Endodermal cell (in vitro differentiated cells): ENCODE results near the gene CDC40. TPM values are rescaled to one million over a fixed set of nuclear protein-coding genes. Genes with fewer than 3 reads are reported as not detected.

ENCODE experiments used
- DNase-seq: peaks from one replicate; pipeline ENCODE4 v3.0.0-alpha.2; 2017
- H3K27ac ChIP-seq: 2 replicates; pipeline ENCODE4 v1.5.1; 2013; ENCODE audit warnings: mild to moderate bottlenecking, low read depth, low read length, moderate library complexity
- H3K27me3 ChIP-seq: 2 replicates; pipeline ENCODE4 v1.6.1; 2013; ENCODE audit warnings: mild to moderate bottlenecking, low read length, moderate library complexity; ENCODE audit not compliant: insufficient read depth, control insufficient read depth, poor library complexity, severe bottlenecking
- H3K36me3 ChIP-seq: 2 replicates; pipeline ENCODE4 v1.7.0; 2013; ENCODE audit warnings: mild to moderate bottlenecking, low read length, moderate library complexity; ENCODE audit not compliant: control insufficient read depth, insufficient read depth
- H3K4me1 ChIP-seq: one replicate; pipeline ENCODE4 v1.7.0; 2013; ENCODE audit warnings: low read length; ENCODE audit not compliant: control insufficient read depth, insufficient read depth
- H3K4me3 ChIP-seq: 2 replicates; pipeline ENCODE4 v1.5.1; 2013; ENCODE audit warnings: mild to moderate bottlenecking, low read length, moderate library complexity
- H3K9ac ChIP-seq: 2 replicates; pipeline ENCODE4 v1.6.1; 2013; ENCODE audit warnings: mild to moderate bottlenecking, low read length, moderate library complexity; ENCODE audit not compliant: poor library complexity, severe bottlenecking; ENCODE audit errors: extremely low read depth
- H3K9me3 ChIP-seq: 2 replicates; pipeline ENCODE4 v1.6.1; 2013; ENCODE audit warnings: mild to moderate bottlenecking, low read length, moderate library complexity; ENCODE audit not compliant: control insufficient read depth
- H3K27ac Mint-ChIP-seq: 2 replicates; pipeline ENCODE4 v1.8.0; 2020; ENCODE audit warnings: mixed read lengths
- H3K27me3 Mint-ChIP-seq: 2 replicates; pipeline ENCODE4 v1.8.0; 2021; ENCODE audit warnings: mild to moderate bottlenecking, mixed read lengths; ENCODE audit not compliant: insufficient read depth
- H3K36me3 Mint-ChIP-seq: 2 replicates; pipeline ENCODE4 v1.8.0; 2020; ENCODE audit warnings: low read depth, mixed read lengths
- H3K4me1 Mint-ChIP-seq: 2 replicates; pipeline ENCODE4 v1.8.0; 2020; ENCODE audit warnings: mixed read lengths
- H3K4me3 Mint-ChIP-seq: 2 replicates; pipeline ENCODE4 v1.8.0; 2020; ENCODE audit warnings: mild to moderate bottlenecking, moderate library complexity, mixed read lengths
- H3K9me3 Mint-ChIP-seq: 2 replicates; pipeline ENCODE4 v1.8.0; 2020; ENCODE audit warnings: mild to moderate bottlenecking, mixed read lengths
- CTCF ChIP-seq: fragments of 200-600 bp; sonication (generic); conservative IDR thresholded peaks from 2 replicates; pipeline ENCODE4 v1.5.0; 2021; ENCODE audit warnings: antibody characterized with exemption, mild to moderate bottlenecking
- WGBS, 2 experiments: methylation state at CpG; one replicate each; pipeline versions ENCODE4 v1.1.5 to v1.1.7; 2013; ENCODE audit warnings: missing lambda C conversion rate in 2 of 2, mixed read lengths in 1 of 2; ENCODE audit not compliant: insufficient coverage in 1 of 2, insufficient read length in 1 of 2; 5-methylcytosine and 5-hydroxymethylcytosine counted together
- total RNA-seq, 2 donors: library from RNA; stranded (reverse); fragmentation: NEBNext Ultra II Directional in 1 of 2; extraction: Animal tissue kit (Norgen Biotek cat#: 25700) in 1 of 2; gene quantifications; 2 replicates in 1 of 2; 3 replicates in 1 of 2; pipeline ENCODE4 v1.2.1, GENCODE V29; 2021

The CDC40 gene
- total RNA-seq, 2 donors from 2014 or later = 25.7 to 26.8 TPM

GRCh38 chr6:110266996-110267395 is 86.8 kb downstream of the CDC40 start:
- H3K9me3 ChIP-seq = no peaks in the 10 kb centered on the region
- H3K4me1 Mint-ChIP-seq = peaks cover 6% of the 10 kb centered on the region
- H3K4me1 ChIP-seq = no peaks in the 10 kb centered on the region
- no peak overlapping the region for H3K27ac ChIP-seq
- no peak for TF ChIP-seq CTCF
- no peak overlapping the region for H3K4me3 ChIP-seq
- H3K27me3 ChIP-seq = no peaks in the 10 kb centered on the region
- no peak overlapping the region for H3K9ac ChIP-seq
- H3K27ac Mint-ChIP-seq = no peak overlapping the region
- no peaks in the 10 kb centered on the region for H3K27me3 Mint-ChIP-seq
- H3K4me3 Mint-ChIP-seq = no peak overlapping the region
- H3K36me3 Mint-ChIP-seq = no peaks in the 10 kb centered on the region
- peaks cover 2% of the 10 kb centered on the region for H3K9me3 Mint-ChIP-seq
- DNase-seq = no peak
- H3K36me3 ChIP-seq = no peaks in the 10 kb centered on the region

DNA sequence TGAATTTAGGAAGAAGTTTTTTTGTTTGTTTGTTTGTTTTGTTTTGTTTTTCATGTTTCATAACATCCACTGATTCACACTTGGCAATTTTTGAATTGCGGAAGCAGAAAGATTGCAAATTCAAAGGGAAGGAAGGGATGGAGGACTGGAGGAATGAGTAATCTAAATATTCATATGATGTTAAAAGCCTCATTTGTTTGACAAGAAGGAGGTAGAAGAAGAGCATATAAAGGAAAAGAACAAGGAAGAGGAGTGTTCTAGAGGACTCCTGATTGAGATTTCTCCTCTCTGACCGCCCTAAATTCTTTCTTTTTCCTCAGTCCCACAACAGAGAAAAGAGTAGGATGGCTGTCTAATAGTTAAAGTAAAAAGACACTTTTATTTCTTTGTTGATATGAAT is 89.4 kb downstream of the CDC40 start:
- Mint-ChIP-seq H3K27me3 (no peaks in the 10 kb centered on the region), H3K4me1 (peaks cover 6% of the 10 kb centered on the region), H3K4me3 (no peak overlapping the region), H3K27ac (peak overlapping the region; percentile 49), H3K9me3 (peaks cover 2% of the 10 kb centered on the region), H3K36me3 (no peaks in the 10 kb centered on the region)
- 86% methylated on average over 1 to 2 of the region's 2 CpGs for WGBS, 2 experiments
- H3K4me3 ChIP-seq = no peak overlapping the region
- peak overlapping the region; percentile 47 for H3K27ac ChIP-seq
- no peak for TF ChIP-seq CTCF
- no peak overlapping the region for H3K9ac ChIP-seq
- H3K36me3 ChIP-seq = no peaks in the 10 kb centered on the region
- no peaks in the 10 kb centered on the region for H3K9me3 ChIP-seq
- DNase-seq = no peak
- H3K27me3 ChIP-seq = no peaks in the 10 kb centered on the region
- H3K4me1 ChIP-seq = no peaks in the 10 kb centered on the region

DNA sequence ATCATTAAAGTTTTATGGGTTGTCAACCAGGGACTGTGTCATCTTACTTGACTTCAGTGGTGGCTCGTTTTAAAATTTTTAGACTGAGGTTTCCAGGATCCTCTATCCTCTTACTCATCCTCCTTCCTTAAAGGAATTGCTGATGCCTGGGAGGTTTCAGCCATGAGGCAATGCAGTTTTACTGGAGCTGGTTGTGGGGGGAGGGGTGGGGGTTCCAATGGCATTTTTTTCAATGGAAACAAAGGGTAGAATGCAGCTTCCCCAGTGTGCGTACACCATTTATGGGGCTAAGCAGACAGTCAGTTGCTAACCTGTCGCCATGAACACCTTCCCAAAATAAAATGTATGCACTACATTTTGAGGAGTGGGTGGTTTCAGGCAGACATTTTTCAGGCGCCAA is 89.9 kb downstream of the CDC40 start:
- H3K4me1 ChIP-seq = no peaks in the 10 kb centered on the region
- peak; percentile 70 for DNase-seq
- Mint-ChIP-seq H3K36me3 (no peaks in the 10 kb centered on the region), H3K27ac (peak overlapping the region; percentile 49), H3K4me3 (no peak overlapping the region), H3K9me3 (no peaks in the 10 kb centered on the region), H3K27me3 (no peaks in the 10 kb centered on the region), H3K4me1 (peaks cover 6% of the 10 kb centered on the region)
- H3K27me3 ChIP-seq = no peaks in the 10 kb centered on the region
- H3K4me3 ChIP-seq = no peak overlapping the region
- WGBS, 2 experiments = 71% methylated on average over 4 of the region's 4 CpGs; no CpG with 5 or more reads in 1 of the 2 experiments
- H3K27ac ChIP-seq = peak overlapping the region; percentile 65
- TF ChIP-seq CTCF = no peak
- no peaks in the 10 kb centered on the region for H3K36me3 ChIP-seq
- H3K9me3 ChIP-seq = no peaks in the 10 kb centered on the region
- no peak overlapping the region for H3K9ac ChIP-seq
